PC-9 (cell line): ENCODE measurements around the gene BFSP2. TPM values are rescaled to one million over a fixed set of nuclear protein-coding genes. Genes with fewer than 3 reads are reported as not detected.
A peak's percentile ranks its signal among the peaks of the same experiment; 100 is the strongest.

Experiments
- BruUV-seq: library from RNA; stranded (reverse); fragments of 400-500 nt; replicated peaks from 2 replicates; lab custom pipeline; 2021; lab: Mats Ljungman, UMichigan
- CTCF ChIA-PET: fragments of 300-600 bp; sonication (Branson Sonifier 250); formaldehyde crosslinking; loops from one replicate; lab custom pipeline; 2022; ENCODE audit warnings: antibody characterized with exemption; lab: Charles Lee
- POLR2A ChIA-PET: fragments of 300-600 bp; sonication (Branson Sonifier 250); formaldehyde crosslinking; loops from one replicate; lab custom pipeline; 2022; ENCODE audit warnings: antibody characterized with exemption; ENCODE audit not compliant: unreplicated experiment; lab: Charles Lee
- DNase-seq, 2 experiments: peaks; one replicate each; pipeline versions ENCODE4 v3.0.0 to v3.0.0-alpha.2; 2015 to 2022; ENCODE audit warnings: mixed read lengths in 1 of 2
- H2AFZ ChIP-seq: fragments of 200-600 bp; sonication (generic); 2 replicates; pipeline ENCODE4 v1.8.1; 2017; ENCODE audit warnings: antibody characterized with exemption
- H3F3A ChIP-seq: fragments of 200-600 bp; sonication (generic); 2 replicates; pipeline ENCODE4 v1.8.1; 2017; ENCODE audit warnings: antibody characterized with exemption, mild to moderate bottlenecking, low read depth; ENCODE audit not compliant: insufficient read depth
- H3K27ac ChIP-seq: fragments of 200-600 bp; sonication (generic); 2 replicates; pipeline ENCODE4 v1.6.1; 2016; ENCODE audit warnings: mixed run types
- H3K27me3 ChIP-seq: fragments of 200-600 bp; sonication (generic); 2 replicates; pipeline ENCODE4 v1.6.1; 2016; ENCODE audit warnings: low read depth, mixed run types; ENCODE audit not compliant: insufficient read depth
- H3K36me3 ChIP-seq: fragments of 200-600 bp; sonication (generic); 2 replicates; pipeline ENCODE4 v1.6.1; 2016; ENCODE audit warnings: low read depth, mixed run types
- H3K4me1 ChIP-seq: fragments of 200-600 bp; sonication (generic); replicated peaks from 2 replicates; pipeline ENCODE4 v1.6.1; 2016; ENCODE audit warnings: mixed run types; ENCODE audit not compliant: insufficient read depth
- H3K4me2 ChIP-seq: fragments of 200-600 bp; sonication (generic); 2 replicates; pipeline ENCODE4 v1.6.1; 2017; ENCODE audit warnings: mixed run types
- H3K4me3 ChIP-seq: fragments of 200-600 bp; sonication (generic); 2 replicates; pipeline ENCODE4 v1.6.1; 2016; ENCODE audit warnings: mixed run types
- H3K79me2 ChIP-seq: fragments of 200-600 bp; sonication (generic); 2 replicates; pipeline ENCODE4 v1.6.1; 2017; ENCODE audit warnings: low read depth, mixed run types
- H3K9me2 ChIP-seq: fragments of 200-600 bp; sonication (generic); 2 replicates; pipeline ENCODE4 v1.8.1; 2017; ENCODE audit warnings: mild to moderate bottlenecking; ENCODE audit not compliant: insufficient read depth
- H3K9me3 ChIP-seq: fragments of 200-600 bp; sonication (generic); 2 replicates; pipeline ENCODE4 v1.8.1; 2016; ENCODE audit warnings: low read depth; ENCODE audit not compliant: insufficient read depth
- H4K20me1 ChIP-seq: fragments of 200-600 bp; sonication (generic); 2 replicates; pipeline ENCODE4 v1.8.1; 2017; ENCODE audit not compliant: insufficient read depth
- EZH2 ChIP-seq: fragments of 200-600 bp; sonication (generic); IDR thresholded peaks from 2 replicates; pipeline ENCODE4 v1.8.0; 2017; ENCODE audit warnings: antibody characterized with exemption, low read depth
- intact Hi-C: fragments of 100-400 bp; cut with micrococcal nuclease; formaldehyde crosslinking; loops from one replicate; pipeline ENCODE4 v1.10.0; 2022; ENCODE audit not compliant: unreplicated experiment
- total RNA-seq: library from RNA; stranded (reverse); gene quantifications from 2 replicates; pipeline ENCODE4 v1.2.3, GENCODE V29; 2021
- TF ChIP-seq, protein P1 (sequence below): fragments of 200-600 bp; sonication (generic); conservative IDR thresholded peaks from 2 replicates; pipeline ENCODE4 v1.6.1; 2017; ENCODE audit warnings: mixed run types, antibody characterized with exemption, mild to moderate bottlenecking, moderate library complexity

BFSP2 gene
- total RNA-seq, 1 experiment from 2014 or later, result not detected

DNA sequence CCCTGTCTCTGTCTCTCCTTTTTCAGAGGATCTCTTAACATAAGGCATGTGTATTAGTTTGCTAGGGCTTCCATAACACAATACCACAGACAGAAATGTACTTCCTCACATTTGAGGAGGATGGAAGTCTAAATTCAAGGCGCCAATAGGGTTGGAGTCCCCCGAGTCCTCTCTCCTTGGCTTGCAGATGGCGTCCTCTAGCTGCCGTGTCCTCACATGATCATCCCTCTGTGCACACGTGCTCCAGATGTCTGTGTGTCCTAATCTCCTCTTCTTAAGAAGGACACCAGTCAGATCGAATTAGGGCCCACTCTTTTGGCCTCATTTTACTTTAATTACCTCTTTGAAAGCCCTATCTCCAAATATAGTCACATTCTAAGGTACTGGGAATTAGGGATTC is 23.0 kb upstream of the BFSP2 start:
- no peak overlapping the region for H3K4me3 ChIP-seq
- no peaks in the 10 kb centered on the region for H3K4me1 ChIP-seq
- H3K9me2 ChIP-seq, result no peaks in the 10 kb centered on the region
- peaks cover 41% of the 10 kb centered on the region for H3K27me3 ChIP-seq
- CTCF ChIA-PET, result no interaction called here
- no peak for DNase-seq
- no peaks in the 10 kb centered on the region for H3K36me3 ChIP-seq
- intact Hi-C loops, result loop anchor here (1.0 kb wide), 1 partner anchor 336 kb away; no protein-coding TSS in a partner anchor
- no peak overlapping the region for H3K27ac ChIP-seq
- no peaks in the 10 kb centered on the region for H3F3A ChIP-seq
- no peaks in the 10 kb centered on the region for H3K9me3 ChIP-seq
- no peak overlapping the region for H2AFZ ChIP-seq
- POLR2A ChIA-PET, result no interaction called here
- H3K4me2 ChIP-seq, result no peak overlapping the region
- H4K20me1 ChIP-seq, result no peaks in the 10 kb centered on the region
- no peaks in the 10 kb centered on the region for H3K79me2 ChIP-seq
- no peak for TF ChIP-seq EZH2
- TF ChIP-seq, protein P1, sequence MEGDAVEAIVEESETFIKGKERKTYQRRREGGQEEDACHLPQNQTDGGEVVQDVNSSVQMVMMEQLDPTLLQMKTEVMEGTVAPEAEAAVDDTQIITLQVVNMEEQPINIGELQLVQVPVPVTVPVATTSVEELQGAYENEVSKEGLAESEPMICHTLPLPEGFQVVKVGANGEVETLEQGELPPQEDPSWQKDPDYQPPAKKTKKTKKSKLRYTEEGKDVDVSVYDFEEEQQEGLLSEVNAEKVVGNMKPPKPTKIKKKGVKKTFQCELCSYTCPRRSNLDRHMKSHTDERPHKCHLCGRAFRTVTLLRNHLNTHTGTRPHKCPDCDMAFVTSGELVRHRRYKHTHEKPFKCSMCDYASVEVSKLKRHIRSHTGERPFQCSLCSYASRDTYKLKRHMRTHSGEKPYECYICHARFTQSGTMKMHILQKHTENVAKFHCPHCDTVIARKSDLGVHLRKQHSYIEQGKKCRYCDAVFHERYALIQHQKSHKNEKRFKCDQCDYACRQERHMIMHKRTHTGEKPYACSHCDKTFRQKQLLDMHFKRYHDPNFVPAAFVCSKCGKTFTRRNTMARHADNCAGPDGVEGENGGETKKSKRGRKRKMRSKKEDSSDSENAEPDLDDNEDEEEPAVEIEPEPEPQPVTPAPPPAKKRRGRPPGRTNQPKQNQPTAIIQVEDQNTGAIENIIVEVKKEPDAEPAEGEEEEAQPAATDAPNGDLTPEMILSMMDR, result no peak
- BruUV-seq, result no TSS peak

DNA sequence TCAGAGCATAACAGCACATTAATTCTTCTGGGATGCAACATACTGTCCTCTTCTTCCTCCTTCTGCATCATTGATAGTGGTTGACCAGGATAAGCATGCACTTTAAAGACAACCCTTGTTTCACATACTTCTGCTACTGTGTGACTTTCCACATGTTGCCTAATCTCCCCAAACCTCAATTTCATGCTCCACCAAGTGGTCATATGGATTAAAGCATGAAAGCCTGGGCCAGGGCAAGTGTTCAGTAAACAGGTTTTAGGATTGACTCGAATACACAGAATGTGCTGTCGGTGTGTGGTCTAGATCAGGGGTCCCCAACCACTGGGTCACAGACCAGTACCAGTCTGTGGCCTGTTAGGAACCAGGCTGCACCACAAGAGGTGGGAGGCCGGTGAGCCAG is 22.5 kb upstream of the BFSP2 start:
- POLR2A ChIA-PET, result no interaction called here
- Histone ChIP-seq H2AFZ (no peak overlapping the region), H3K9me3 (no peaks in the 10 kb centered on the region), H3K27me3 (peaks cover 47% of the 10 kb centered on the region), H3K4me1 (0 out of 2 replicates have a peak, but pooled peaks cover 2% of the 10 kb centered on the region), H3K4me2 (no peak overlapping the region), H4K20me1 (no peaks in the 10 kb centered on the region), H3K36me3 (no peaks in the 10 kb centered on the region), H3F3A (no peaks in the 10 kb centered on the region), H3K79me2 (no peaks in the 10 kb centered on the region), H3K4me3 (no peak overlapping the region), H3K27ac (no peak overlapping the region), H3K9me2 (no peaks in the 10 kb centered on the region)
- CTCF ChIA-PET, result no interaction called here
- TF ChIP-seq, protein P1, result peak; percentile 46; the same call in 1 of the 2 replicates
- no peak for TF ChIP-seq EZH2
- DNase-seq, result no peak
- BruUV-seq, result no TSS peak
- intact Hi-C loops, result loop anchor here (1.0 kb wide), 1 partner anchor 336 kb away; no protein-coding TSS in a partner anchor

DNA sequence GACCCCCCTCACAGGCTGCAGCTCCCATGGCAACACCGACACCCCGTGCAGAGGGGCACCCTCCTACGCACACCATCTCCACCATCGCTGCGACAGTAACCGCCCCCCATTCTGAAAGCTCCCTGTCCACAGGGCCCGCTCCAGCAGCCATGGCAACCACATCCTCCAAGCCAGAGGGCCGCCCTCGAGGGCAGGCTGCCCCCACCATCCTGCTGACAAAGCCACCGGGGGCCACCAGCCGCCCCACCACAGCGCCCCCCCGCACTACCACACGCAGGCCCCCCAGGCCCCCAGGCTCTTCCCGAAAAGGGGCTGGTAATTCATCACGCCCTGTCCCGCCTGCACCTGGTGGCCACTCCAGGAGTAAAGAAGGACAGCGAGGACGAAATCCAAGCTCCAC is 19.9 kb upstream of the BFSP2 start:
- Histone ChIP-seq H3F3A (peaks cover 11% of the 10 kb centered on the region; the same call in 1 of the 2 replicates), H3K36me3 (no peaks in the 10 kb centered on the region), H3K4me2 (no peak overlapping the region), H3K9me3 (no peaks in the 10 kb centered on the region), H3K79me2 (no peaks in the 10 kb centered on the region), H3K27ac (no peak overlapping the region), H3K9me2 (no peaks in the 10 kb centered on the region), H3K27me3 (peaks cover 44% of the 10 kb centered on the region), H4K20me1 (no peaks in the 10 kb centered on the region), H2AFZ (no peak overlapping the region), H3K4me1 (peaks cover 8% of the 10 kb centered on the region), H3K4me3 (no peak overlapping the region)
- no TSS peak for BruUV-seq
- ChIA-PET CTCF (interaction anchor here (0.5 kb wide), 1 partner anchor 211 kb away, joined by 3 read pairs; no protein-coding TSS in a partner anchor), POLR2A (no interaction called here)
- TF ChIP-seq, protein P1, result no peak
- no peak for TF ChIP-seq EZH2
- intact Hi-C loops, result loop anchor here (5.0 to 10.0 kb wide), 2 partner anchors 843 to 1125 kb away; no protein-coding TSS in a partner anchor
- DNase-seq, result no peak
